HepG2 (cell line): ENCODE measurements around the gene KIF20A. TPM values are rescaled to one million over a fixed set of nuclear protein-coding genes. Genes with fewer than 3 reads are reported as not detected.

Source experiments
- ATAC-seq: fragments of 200-7000 bp; cut with Tn5 transposase; 3 replicates; pipeline ENCODE4 v1.9.1; 2020; ENCODE audit warnings: mild to moderate bottlenecking, moderate library complexity
- BruUV-seq: library from RNA; stranded (reverse); fragments of 400-500 nt; replicated peaks from 2 replicates; lab custom pipeline; 2021; lab: Mats Ljungman, UMichigan
- CTCF ChIA-PET: fragments of 300-600 bp; formaldehyde crosslinking; extraction: SDS; loops from one replicate; lab custom pipeline; 2021; ENCODE audit warnings: low total read pairs, inconsistent platforms, low intra/inter-chr PET ratio; lab: Yijun Ruan, JAX
- POLR2A ChIA-PET: fragments of 350-600 bp; sonication (Branson Sonifier 250); formaldehyde crosslinking; loops from one replicate; lab custom pipeline; 2020; ENCODE audit warnings: antibody characterized with exemption, inconsistent platforms; lab: Yijun Ruan, JAX
- DNase-seq: peaks from one replicate; pipeline ENCODE4 v3.0.0-alpha.2; 2015; ENCODE audit warnings: low spot score
- FAIRE-seq: peaks from 3 replicates; lab custom pipeline; 2011; peaks lifted over from hg19 to GRCh38; lab: Jason Lieb, UNC
- H2AFZ ChIP-seq: one replicate; pipeline ENCODE4 v1.6.1; 2011; ENCODE audit warnings: low read length, inconsistent platforms
- H3K27ac ChIP-seq: fragments of 300-600 bp; 3 replicates; pipeline ENCODE4 v1.8.0; 2011; ENCODE audit warnings: mixed run types, mild to moderate bottlenecking, mixed read lengths, low read length, inconsistent platforms; ENCODE audit not compliant: insufficient read depth; ENCODE audit errors: extremely low read length
- H3K27me3 ChIP-seq, 2 experiments: fragments of 200-600 bp in 1 of 2; 2 replicates in 1 of 2; 3 replicates in 1 of 2; pipeline versions ENCODE4 v1.6.0 to v1.8.0; 2011; ENCODE audit warnings: low read length in 2 of 2, mild to moderate bottlenecking in 2 of 2, moderate library complexity in 2 of 2, inconsistent platforms in 1 of 2; ENCODE audit not compliant: insufficient read depth in 2 of 2, control insufficient read depth in 1 of 2
- H3K36me3 ChIP-seq, 2 experiments: fragments of 200-600 bp in 1 of 2; replicated peaks in 1 of 2; 2 replicates in 1 of 2; 3 replicates in 1 of 2; pipeline versions ENCODE4 v1.5.1 to v1.8.0; 2011; ENCODE audit warnings: low read length in 2 of 2, inconsistent platforms in 1 of 2; ENCODE audit not compliant: insufficient read depth in 2 of 2, control insufficient read depth in 1 of 2
- H3K4me1 ChIP-seq: 2 replicates; pipeline ENCODE4 v1.5.1; 2012; ENCODE audit warnings: low read length, inconsistent platforms; ENCODE audit not compliant: insufficient read depth
- H3K4me2 ChIP-seq: 2 replicates; pipeline ENCODE4 v1.6.0; 2011; ENCODE audit warnings: low read depth, low read length, inconsistent platforms
- H3K4me3 ChIP-seq, 3 experiments: fragments of 200-600 bp in 1 of 3; sonication (generic), shearing (Covaris generic) in 1 of 3; replicated peaks in 1 of 3; 2 replicates each; pipeline ENCODE4 v1.5.1; 2011 to 2016; ENCODE audit warnings: low read length in 3 of 3, inconsistent platforms in 2 of 3, low read depth in 2 of 3, mild to moderate bottlenecking in 2 of 3, control low read depth in 1 of 3, mixed read lengths in 1 of 3; ENCODE audit not compliant: insufficient read depth in 1 of 3
- H3K79me2 ChIP-seq: one replicate; pipeline ENCODE4 v1.6.1; 2011; ENCODE audit warnings: low read length, inconsistent platforms; ENCODE audit not compliant: insufficient read depth
- H3K9ac ChIP-seq: 2 replicates; pipeline ENCODE4 v1.6.0; 2011; ENCODE audit warnings: mild to moderate bottlenecking, low read depth, low read length, inconsistent platforms; ENCODE audit not compliant: insufficient read depth
- H3K9me3 ChIP-seq: 2 replicates; pipeline ENCODE4 v1.5.1; 2012; ENCODE audit warnings: mild to moderate bottlenecking, low read length
- H4K20me1 ChIP-seq: 2 replicates; pipeline ENCODE4 v1.6.0; 2011; ENCODE audit warnings: inconsistent platforms, mild to moderate bottlenecking, low read length, moderate library complexity; ENCODE audit not compliant: insufficient read depth
- AKNA ChIP-seq: sonication (generic); formaldehyde crosslinking; IDR thresholded peaks from 2 replicates; pipeline ENCODE4 v1.4.0; 2020; ENCODE audit warnings: missing genetic modification reagents, borderline replicate concordance
- FOXA3 ChIP-seq: IDR thresholded peaks from 2 replicates; pipeline ENCODE4 v1.6.1; 2016; ENCODE audit warnings: missing genetic modification reagents, missing compliant biosample characterization
- MEIS1 ChIP-seq: sonication (generic); formaldehyde crosslinking; IDR thresholded peaks from 2 replicates; pipeline ENCODE4 v1.9.0; 2021; ENCODE audit warnings: mild to moderate bottlenecking, missing genetic modification reagents, moderate library complexity, borderline replicate concordance
- ZNF432 ChIP-seq: sonication (generic); formaldehyde crosslinking; IDR thresholded peaks from 2 replicates; pipeline ENCODE4 v1.5.0; 2020; ENCODE audit warnings: missing genetic modification reagents, mild to moderate bottlenecking, borderline replicate concordance
- ZNF891 ChIP-seq: sonication (generic); formaldehyde crosslinking; IDR thresholded peaks from 2 replicates; pipeline ENCODE4 v1.5.0; 2020; ENCODE audit warnings: mild to moderate bottlenecking, missing genetic modification reagents
- in situ Hi-C: cut with HindIII; loops from 2 replicates; pipeline ENCODE4 v1.10.0; 2017; ENCODE audit warnings: low pct_unique_long_range_greater_than_20kb; ENCODE audit not compliant: extremely low pct_ligation_motif_present
- intact Hi-C: fragments of 100-400 bp; cut with micrococcal nuclease; formaldehyde crosslinking; loops from one replicate; pipeline ENCODE4 v1.10.0; 2022; ENCODE audit not compliant: unreplicated experiment
- polyA plus RNA-seq, 8 experiments: library from polyadenylated mRNA; depleted of rRNA in 3 of 8; stranded (reverse) in 7 of 8; unstranded in 1 of 8; fragments of >200 nt; fragmentation: Illumina TruSeq in 4 of 8; extraction: Trizol in 4 of 8; gene quantifications; 2 replicates each; pipeline versions ENCODE4 v1.2.1 to v1.2.3, GENCODE V29; 2011 to 2016; ENCODE audit warnings: low read depth in 4 of 8, missing spikeins in 1 of 8, mixed read lengths in 1 of 8; ENCODE audit not compliant: insufficient read depth in 1 of 8
- total RNA-seq, 5 experiments: library from RNA; depleted of rRNA; stranded (reverse); fragments of >200 nt; fragmentation: Illumina TruSeq; extraction: Trizol; gene quantifications; 2 replicates each; pipeline ENCODE4 v1.2.3, GENCODE V29; 2016; ENCODE audit warnings: low read depth in 1 of 5

KIF20A gene
- total and polyA plus RNA-seq, 2 of the 13 experiments (the other 11 are each of a cell fraction or from before 2014, with no cell fraction given), result 17.1 to 66.8 TPM

- peaks cover 36% of the 10 kb centered on the region for H3K4me1 ChIP-seq
- intact Hi-C loops (no loop called here), in situ Hi-C loops (no loop called here)
- BruUV-seq, result no TSS peak
- FAIRE-seq (no peak), DNase-seq (no peak), ATAC-seq (no peak)
- no peaks in the 10 kb centered on the region for H3K79me2 ChIP-seq
- POLR2A ChIA-PET, result no interaction called here
- H3K27me3 ChIP-seq, result no peaks in the 10 kb centered on the region
- no peak overlapping the region for H3K4me2 ChIP-seq
- H3K9me3 ChIP-seq, result peaks cover 17% of the 10 kb centered on the region; the same call in 1 of the 2 replicates
- H3K27ac ChIP-seq, result no peak overlapping the region
- no peaks in the 10 kb centered on the region for H4K20me1 ChIP-seq
- H2AFZ ChIP-seq, result no peak overlapping the region
- CTCF ChIA-PET, result no interaction called here
- TF ChIP-seq FOXA3 (CRISPR knock-in tag) (no peak), MEIS1 (CRISPR knock-in tag) (no peak), ZNF891 (CRISPR knock-in tag) (no peak), AKNA (no peak), ZNF432 (CRISPR knock-in tag) (no peak)
- no peak overlapping the region for H3K9ac ChIP-seq
- no peak overlapping the region for H3K4me3 ChIP-seq
- no peaks in the 10 kb centered on the region for H3K36me3 ChIP-seq
These were observed 48.0 kb downstream of the KIF20A start for GRCh38 chr5:138226910-138227309.
